K562 (cell line): ENCODE measurements around the gene DNAJB2. TPM values are rescaled to one million over a fixed set of nuclear protein-coding genes. Genes with fewer than 3 reads are reported as not detected.
A peak's percentile ranks its signal among the peaks of the same experiment; 100 is the strongest.

Experiments
- CHD2 ChIP-seq: IDR thresholded peaks from 2 replicates; pipeline ENCODE4 v1.6.1; 2011; ENCODE audit warnings: low read depth, low read length
- E2F4 ChIP-seq: sonication (generic); formaldehyde crosslinking; IDR thresholded peaks from 2 replicates; pipeline ENCODE4 v1.8.0; 2022; ENCODE audit warnings: mild to moderate bottlenecking, low read depth, missing genetic modification reagents
- E2F5 ChIP-seq: sonication (generic); formaldehyde crosslinking; IDR thresholded peaks from 2 replicates; pipeline ENCODE4 v1.8.0; 2022; ENCODE audit warnings: mild to moderate bottlenecking, missing genetic modification reagents
- GABPB1 ChIP-seq: sonication (generic); formaldehyde crosslinking; IDR thresholded peaks from 2 replicates; pipeline ENCODE4 v1.8.0; 2022; ENCODE audit warnings: mild to moderate bottlenecking, missing genetic modification reagents
- HMGXB4 ChIP-seq: sonication (generic); formaldehyde crosslinking; IDR thresholded peaks from 2 replicates; pipeline ENCODE4 v1.8.1; 2023; ENCODE audit warnings: mild to moderate bottlenecking, missing genetic modification reagents
- ILK ChIP-seq: fragments of 450-650 bp; IDR thresholded peaks from 2 replicates; pipeline ENCODE4 v1.6.1; 2016; ENCODE audit warnings: missing genetic modification characterization, low read depth, mild to moderate bottlenecking, missing compliant biosample characterization, moderate library complexity, borderline replicate concordance
- LARP7 ChIP-seq: fragments of 450-650 bp; IDR thresholded peaks from 2 replicates; pipeline ENCODE4 v1.6.1; 2016
- NCOR1 ChIP-seq: fragments of 450-650 bp; IDR thresholded peaks from 2 replicates; pipeline ENCODE4 v1.6.1; 2016; ENCODE audit warnings: mild to moderate bottlenecking, moderate library complexity
- TAF15 ChIP-seq: fragments of 200-400 bp; formaldehyde crosslinking; IDR thresholded peaks from 2 replicates; pipeline ENCODE4 v1.6.1; 2017; ENCODE audit warnings: mild to moderate bottlenecking, low read depth, low read length, moderate library complexity
- TEAD2 ChIP-seq: fragments of 450-650 bp; IDR thresholded peaks from 2 replicates; pipeline ENCODE4 v1.6.1; 2016; ENCODE audit warnings: missing genetic modification characterization, control low read depth, missing compliant biosample characterization
- THAP12 ChIP-seq: fragments of 250-450 bp; sonication (Bioruptor Pico); IDR thresholded peaks from 2 replicates; pipeline ENCODE4 v1.9.0; 2021; ENCODE audit warnings: mild to moderate bottlenecking, inconsistent platforms
- XRCC5 ChIP-seq: fragments of 200-400 bp; formaldehyde crosslinking; IDR thresholded peaks from 2 replicates; pipeline ENCODE4 v1.6.1; 2017; ENCODE audit warnings: low read depth, mild to moderate bottlenecking, low read length
- ZBTB17 ChIP-seq: fragments of 450-650 bp; formaldehyde crosslinking; IDR thresholded peaks from 2 replicates; pipeline ENCODE4 v1.4.0; 2020; ENCODE audit warnings: mild to moderate bottlenecking
- ZKSCAN1 ChIP-seq: fragments of 150-350 bp; IDR thresholded peaks from 2 replicates; pipeline ENCODE4 v1.6.1; 2016; ENCODE audit warnings: low read depth, low read length
- ZNF589 ChIP-seq: fragments of 200-800 bp; sonication (Bioruptor generic); IDR thresholded peaks from 2 replicates; pipeline ENCODE4 v1.6.1; 2016; ENCODE audit warnings: low read depth, missing genetic modification characterization, missing compliant biosample characterization
- ZNF592 ChIP-seq: fragments of 450-650 bp; IDR thresholded peaks from 2 replicates; pipeline ENCODE4 v1.6.1; 2017; ENCODE audit warnings: antibody characterized with exemption, mild to moderate bottlenecking
- polyA plus RNA-seq, 8 experiments: library from polyadenylated mRNA; depleted of rRNA in 4 of 8; stranded (reverse) in 5 of 8; unstranded in 3 of 8; fragments of >200 nt; fragmentation: Nextera tagmentation in 2 of 8; fragmentation: Illumina TruSeq in 1 of 8; extraction: Ambion mirVana in 2 of 8; extraction: Trizol in 1 of 8; gene quantifications; 2 replicates each; pipeline versions ENCODE4 v1.2.1 to v1.2.3, GENCODE V29; 2011 to 2014; ENCODE audit warnings: inconsistent platforms in 1 of 8, missing spikeins in 1 of 8
- total RNA-seq, 7 experiments: library from RNA; depleted of rRNA in 6 of 7; stranded (reverse); fragments of >200 nt in 6 of 7; fragmentation: Illumina TruSeq in 2 of 7; extraction: Trizol in 2 of 7; gene quantifications; 2 replicates each; pipeline versions ENCODE4 v1.2.1 to v1.2.3, GENCODE V29; 2011 to 2021; ENCODE audit warnings: low replicate concordance in 1 of 7

Gene DNAJB2
- total and polyA plus RNA-seq, 9 of the 15 experiments (the other 6 are each of a cell fraction or from before 2014, with no cell fraction given) = 0.08 to 3.0 (median 2.2) TPM; not detected in 1

- TF ChIP-seq ZNF589 (CRISPR knock-in tag) = no peak
- TF ChIP-seq NCOR1 = no peak
- no peak for TF ChIP-seq ZKSCAN1
- no peak for TF ChIP-seq HMGXB4 (CRISPR knock-in tag)
- 0 out of 2 replicates have a peak, but pooled peaks have one; percentile 22 for TF ChIP-seq XRCC5
- TF ChIP-seq THAP12 (CRISPR knock-in tag) = no peak
- no peak for TF ChIP-seq E2F5
- TF ChIP-seq LARP7 = no peak
- TF ChIP-seq ZBTB17 = no peak
- TF ChIP-seq TEAD2 (tag) = no peak
- peak; percentile 71; the same call in 1 of the 2 replicates for TF ChIP-seq GABPB1 (CRISPR knock-in tag)
- TF ChIP-seq ZNF592 = no peak
- TF ChIP-seq CHD2 = peak; percentile 30; the same call in 1 of the 2 replicates
- TF ChIP-seq E2F4 = 0 out of 2 replicates have a peak, but pooled peaks have one; percentile 8
- TF ChIP-seq TAF15 = no peak
- no peak for TF ChIP-seq ILK (tag)
Measured at GRCh38 chr2:219308142-219309101, 29.3 kb downstream of the DNAJB2 start (continued).
